Gastrocnemius medialis (tissue), 4 donors: ENCODE data around the gene PLB1. TPM values are rescaled to one million over a fixed set of nuclear protein-coding genes. Genes with fewer than 3 reads are reported as not detected.

Experiments
- ATAC-seq, 2 donors: fragments of 150-250 bp; one replicate each; pipeline ENCODE4 v1.9.1; 2016
- DNase-seq, 2 donors: peaks; one replicate each; pipeline ENCODE4 v3.0.0-alpha.2; 2019
- H3K27ac ChIP-seq, 4 donors: fragments of 200-600 bp; sonication (generic); 1 replicate in 1 of 4; 2 replicates in 3 of 4; pipeline ENCODE4 v1.5.1; 2016 to 2018; ENCODE audit warnings: mild to moderate bottlenecking in 2 of 4, moderate library complexity in 1 of 4
- H3K27me3 ChIP-seq, 3 donors: fragments of 200-600 bp; sonication (generic) in 2 of 3; 1 replicate in 1 of 3; 2 replicates in 2 of 3; pipeline versions ENCODE4 v1.5.1 to v1.6.0; 2016 to 2019; ENCODE audit warnings: mild to moderate bottlenecking in 1 of 3, moderate library complexity in 1 of 3
- H3K36me3 ChIP-seq, 2 donors: fragments of 200-600 bp; sonication (generic) in 1 of 2; one replicate each; pipeline ENCODE4 v1.5.1; 2017 to 2018
- H3K4me1 ChIP-seq, 2 donors: fragments of 200-600 bp; sonication (generic) in 1 of 2; one replicate each; pipeline ENCODE4 v1.5.1; 2016 to 2017; ENCODE audit warnings: mild to moderate bottlenecking in 2 of 2
- H3K4me3 ChIP-seq, 4 donors: fragments of 200-600 bp; sonication (generic) in 3 of 4; 1 replicate in 1 of 4; 2 replicates in 3 of 4; pipeline ENCODE4 v1.5.1; 2016 to 2019; ENCODE audit warnings: mild to moderate bottlenecking in 2 of 4
- H3K9me3 ChIP-seq, 3 donors: fragments of 200-600 bp; sonication (generic) in 2 of 3; 1 replicate in 1 of 3; 2 replicates in 2 of 3; pipeline ENCODE4 v1.5.1; 2016 to 2019
- CTCF ChIP-seq, 5 experiments: fragments of 450-650 bp in 3 of 5; fragments of 200-600 bp in 2 of 5; sonication (generic) in 2 of 5; IDR thresholded peaks in 4 of 5; conservative IDR thresholded peaks in 1 of 5; 1 replicate in 4 of 5; 2 replicates in 1 of 5; pipeline ENCODE4 v1.5.1; 2016 to 2019; ENCODE audit warnings: antibody characterized with exemption in 5 of 5, mild to moderate bottlenecking in 3 of 5, moderate library complexity in 3 of 5
- POLR2A ChIP-seq, 2 donors: fragments of 450-650 bp; IDR thresholded peaks; one replicate each; pipeline ENCODE4 v1.6.1; 2017; ENCODE audit warnings: antibody characterized with exemption in 2 of 2, mild to moderate bottlenecking in 2 of 2, moderate library complexity in 2 of 2
- in situ Hi-C, 4 donors: fragments of 200-750 bp; cut with MboI; loops; one replicate each; pipeline versions ENCODE4 v1.15.0 to v1.8.0; 2017; ENCODE audit warnings: low sequenced_read_pairs in 4 of 4
- intact Hi-C: fragments of 100-400 bp; cut with DNase I; formaldehyde crosslinking; loops from one replicate; pipeline ENCODE4 v1.15.1; 2023; ENCODE audit warnings: low total_unique reads
- total RNA-seq, 4 donors: library from RNA; depleted of rRNA; stranded (reverse); fragments of >200 nt; gene quantifications; one replicate each; pipeline versions ENCODE4 v1.1.0 to v1.2.3, GENCODE V29; 2016

The PLB1 gene
- total RNA-seq, 4 donors from 2014 or later: 1.2 to 4.3 (median 2.8) TPM

- intact Hi-C loops: no loop called here
- in situ Hi-C loops: no loop called here
- no peak for DNase-seq
- Histone ChIP-seq H3K27ac (no peak overlapping the region), H3K9me3 (no peaks in the 10 kb centered on the region), H3K4me1 (peaks cover 10 to 27% of the 10 kb centered on the region in 2 donors), H3K27me3 (no peaks in the 10 kb centered on the region), H3K36me3 (no peaks in the 10 kb centered on the region), H3K4me3 (no peak overlapping the region)
- ATAC-seq: no peak
- TF ChIP-seq CTCF (IDR thresholded peaks at IDR 0.05 in 4 of 5, conservative IDR thresholded peaks at IDR 0.05 in 1 of 5) (no peak), POLR2A (IDR thresholded peaks at IDR 0.05) (no peak)
Observed at GRCh38 chr2:28676152-28676835, 180.4 kb downstream of the PLB1 start.

GRCh38 chr2:28678175-28678855 lies 182.5 kb downstream of the PLB1 start:
- intact Hi-C loops: no loop called here
- Histone ChIP-seq H3K36me3 (no peaks in the 10 kb centered on the region), H3K4me1 (peaks cover 19 to 44% of the 10 kb centered on the region in 2 donors), H3K4me3 (no peak overlapping the region), H3K27me3 (no peaks in the 10 kb centered on the region), H3K9me3 (no peaks in the 10 kb centered on the region), H3K27ac (peak overlapping the region; percentile 62 to 76 (median 70))
- no peak for TF ChIP-seq CTCF (IDR thresholded peaks at IDR 0.05 in 4 of 5, conservative IDR thresholded peaks at IDR 0.05 in 1 of 5)
- TF ChIP-seq POLR2A (IDR thresholded peaks at IDR 0.05): no peak
- in situ Hi-C loops: no loop called here
- ATAC-seq (peak in 1 of 2 donors; percentile 7), DNase-seq (peak in 1 of 2 donors; percentile 31)

GRCh38 chr2:28678944-28679343 lies 183.1 kb downstream of the PLB1 start:
- TF ChIP-seq POLR2A (IDR thresholded peaks at IDR 0.05): no peak
- TF ChIP-seq CTCF (IDR thresholded peaks at IDR 0.05 in 4 of 5, conservative IDR thresholded peaks at IDR 0.05 in 1 of 5): no peak
- no peak for ATAC-seq
- H3K9me3 ChIP-seq: no peaks in the 10 kb centered on the region
- no peaks in the 10 kb centered on the region for H3K36me3 ChIP-seq
- H3K27ac ChIP-seq: peak overlapping the region; percentile 62 to 76 (median 70)
- in situ Hi-C loops (no loop called here), intact Hi-C loops (no loop called here)
- H3K4me3 ChIP-seq: no peak overlapping the region
- H3K4me1 ChIP-seq: peaks cover 25 to 51% of the 10 kb centered on the region in 2 donors
- no peaks in the 10 kb centered on the region for H3K27me3 ChIP-seq
- DNase-seq: no peak

GRCh38 chr2:28680657-28681056 lies 184.8 kb downstream of the PLB1 start:
- Histone ChIP-seq H3K9me3 (no peaks in the 10 kb centered on the region), H3K27ac (peak overlapping the region; percentile 11 to 78 (median 26)), H3K4me3 (no peak overlapping the region), H3K4me1 (peaks cover 33 to 62% of the 10 kb centered on the region in 2 donors), H3K27me3 (no peaks in the 10 kb centered on the region), H3K36me3 (no peaks in the 10 kb centered on the region)
- ATAC-seq (no peak), DNase-seq (no peak)
- intact Hi-C loops: no loop called here
- TF ChIP-seq POLR2A (IDR thresholded peaks at IDR 0.05): no peak
- TF ChIP-seq CTCF (IDR thresholded peaks at IDR 0.05 in 4 of 5, conservative IDR thresholded peaks at IDR 0.05 in 1 of 5): no peak
- in situ Hi-C loops: no loop called here
